Kidney glomerular epithelial cell (primary cell): Measurements from ENCODE around the gene PTAR1.

Experiments used
- DNase-seq: peaks from one replicate; lab custom pipeline; 2025; lab: John Stamatoyannopoulos, UW

Gene PTAR1

GRCh38 chr9:69753830-69754229 is 6.0 kb downstream of the PTAR1 start:
- DNase-seq: no peak

GRCh38 chr9:69750085-69750484 is 9.7 kb downstream of the PTAR1 start:
- no peak for DNase-seq

- DNase-seq: no peak
Observed at GRCh38 chr9:69748304-69748703, 11.5 kb downstream of the PTAR1 start.

- DNase-seq: no peak
Observed at GRCh38 chr9:69746859-69747560, 12.8 kb downstream of the PTAR1 start.

GRCh38 chr9:69745716-69746437 is 13.9 kb downstream of the PTAR1 start:
- DNase-seq: peak; percentile 32

- no peak for DNase-seq
Observed at GRCh38 chr9:69744688-69745380, 15.0 kb downstream of the PTAR1 start.

GRCh38 chr9:69743930-69744329 is 15.9 kb downstream of the PTAR1 start:
- DNase-seq: no peak

GRCh38 chr9:69740872-69741505 is 18.8 kb downstream of the PTAR1 start:
- no peak for DNase-seq

GRCh38 chr9:69731348-69731747 is 28.5 kb downstream of the PTAR1 start:
- DNase-seq: no peak

- no peak for DNase-seq
Observed at GRCh38 chr9:69719983-69720382, 39.8 kb downstream of the PTAR1 start.

- DNase-seq: no peak
Observed at GRCh38 chr9:69719367-69719766, 40.4 kb downstream of the PTAR1 start.

GRCh38 chr9:69718218-69718617 is 41.6 kb downstream of the PTAR1 start:
- DNase-seq: no peak

GRCh38 chr9:69715825-69716224 is 44.0 kb downstream of the PTAR1 start:
- DNase-seq: no peak

GRCh38 chr9:69715096-69715495 is 44.7 kb downstream of the PTAR1 start:
- no peak for DNase-seq

GRCh38 chr9:69697475-69697874 is 62.3 kb downstream of the PTAR1 start:
- DNase-seq: no peak

- DNase-seq: no peak
Observed at GRCh38 chr9:69696802-69697201, 63.0 kb downstream of the PTAR1 start.

GRCh38 chr9:69689991-69690538 is 69.7 kb downstream of the PTAR1 start:
- DNase-seq: no peak

- no peak for DNase-seq
Observed at GRCh38 chr9:69683927-69684326, 75.9 kb downstream of the PTAR1 start.

GRCh38 chr9:69678843-69679538 is 80.8 kb downstream of the PTAR1 start:
- no peak for DNase-seq

GRCh38 chr9:69677931-69678330 is 81.9 kb downstream of the PTAR1 start:
- no peak for DNase-seq

- DNase-seq: no peak
Observed at GRCh38 chr9:69675563-69675962, 84.2 kb downstream of the PTAR1 start.
